ENCODE data around the gene ULK1. TPM values are rescaled to one million over a fixed set of nuclear protein-coding genes. Genes with fewer than 3 reads are reported as not detected.

The ULK1 gene
- total RNA-seq, 1 donor from 2014 or later = 11.2 TPM

GRCh38 chr12:131907379-131908091 is 13.1 kb downstream of the ULK1 start:
- DNase-seq (ENCODE audit: low read depth) = no peak

DNA sequence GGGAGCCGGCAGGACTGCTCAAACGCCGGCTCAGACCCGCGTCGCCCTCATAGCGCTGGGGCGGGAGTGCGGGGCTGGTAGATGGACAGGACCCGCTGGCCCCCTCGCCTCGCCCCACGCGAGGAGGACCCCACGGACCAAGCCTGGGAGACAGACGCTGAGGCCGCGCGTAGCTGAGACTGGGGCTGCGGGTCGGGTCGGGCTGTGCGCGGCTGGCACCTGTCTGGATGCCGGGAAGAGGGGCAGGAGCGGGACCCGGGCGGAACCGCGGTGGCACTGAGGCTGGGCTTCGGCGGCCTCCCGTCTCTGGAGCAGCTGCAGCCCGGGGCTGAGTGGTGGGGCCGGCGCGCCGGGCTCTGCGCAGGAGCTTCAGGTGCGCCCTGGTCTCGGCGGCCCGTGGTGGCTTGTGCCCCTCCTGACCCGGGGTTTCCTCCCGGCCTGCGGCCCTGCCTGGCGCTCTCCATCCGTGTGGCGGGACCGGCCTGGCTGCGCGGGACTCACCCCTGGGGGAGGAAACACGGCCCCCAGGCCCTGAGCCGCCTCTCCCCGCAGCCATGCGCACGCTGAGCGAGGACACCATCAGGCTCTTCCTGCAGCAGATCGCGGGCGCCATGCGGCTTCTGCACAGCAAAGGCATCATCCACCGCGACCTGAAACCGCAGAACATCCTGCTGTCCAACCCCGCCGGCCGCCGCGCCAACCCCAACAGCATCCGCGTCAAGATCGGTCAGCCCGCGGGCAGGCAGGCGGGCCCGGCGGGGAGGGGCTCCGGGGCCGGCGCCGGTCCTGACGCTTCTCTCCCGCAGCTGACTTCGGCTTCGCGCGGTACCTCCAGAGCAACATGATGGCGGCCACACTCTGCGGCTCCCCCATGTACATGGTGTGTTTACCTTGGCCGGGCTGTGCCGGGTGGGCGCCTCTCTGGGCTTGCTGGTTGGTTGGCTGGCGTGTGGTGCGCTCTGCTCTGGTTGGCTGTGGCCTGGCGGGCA is 14.0 kb downstream of the ULK1 start:
- DNase-seq (ENCODE audit: low read depth) = no peak

DNA sequence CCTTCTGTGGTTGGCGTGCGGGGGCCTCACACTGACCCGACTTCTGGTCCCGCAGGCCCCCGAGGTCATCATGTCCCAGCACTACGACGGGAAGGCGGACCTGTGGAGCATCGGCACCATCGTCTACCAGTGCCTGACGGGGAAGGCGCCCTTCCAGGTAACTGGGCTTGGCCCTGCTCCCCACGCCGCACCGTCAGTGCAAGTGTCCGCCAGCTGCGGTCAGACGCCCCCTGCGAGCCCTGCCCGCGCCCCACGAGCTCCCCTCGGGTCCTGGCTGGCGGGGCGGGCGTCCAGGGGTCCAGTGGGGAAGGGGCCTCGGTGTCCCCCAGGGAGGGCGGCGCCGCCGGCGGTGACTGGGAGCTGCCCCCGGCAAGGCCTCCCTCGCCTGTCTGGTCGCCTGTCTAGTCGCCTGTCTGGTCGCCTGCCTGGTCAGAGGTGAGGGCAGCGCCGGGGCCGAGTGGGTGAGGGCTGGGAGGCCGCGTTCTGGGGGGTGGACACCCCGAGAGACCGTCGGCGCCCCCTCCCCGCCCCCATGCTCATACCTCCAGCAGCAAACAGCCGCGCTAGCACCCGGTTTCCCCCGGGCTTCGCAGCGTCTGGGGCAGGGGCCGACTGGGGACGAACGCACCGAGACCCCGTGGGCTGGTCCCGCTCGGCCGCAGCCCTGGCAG is 14.8 kb downstream of the ULK1 start:
- DNase-seq (ENCODE audit: low read depth) = no peak

DNA sequence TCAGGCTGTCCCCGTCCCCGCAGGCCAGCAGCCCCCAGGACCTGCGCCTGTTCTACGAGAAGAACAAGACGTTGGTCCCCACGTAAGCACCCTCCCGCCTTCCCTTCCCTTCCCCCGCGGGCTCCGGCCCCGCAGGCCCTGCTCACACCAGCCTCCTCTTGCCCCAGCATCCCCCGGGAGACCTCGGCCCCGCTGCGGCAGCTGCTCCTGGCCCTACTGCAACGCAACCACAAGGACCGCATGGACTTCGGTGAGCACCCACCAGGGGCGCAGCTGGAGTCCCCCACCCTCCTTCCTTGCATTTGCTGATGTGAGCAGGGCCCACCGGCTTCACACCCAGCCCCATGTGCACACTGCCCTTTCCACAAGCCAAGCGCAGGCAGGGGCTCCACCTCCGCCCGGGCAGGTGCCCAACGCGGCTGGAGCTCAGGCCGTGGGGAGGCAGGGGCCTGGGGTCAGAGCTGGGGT is 15.4 kb downstream of the ULK1 start:
- DNase-seq (ENCODE audit: low read depth) = no peak

DNA sequence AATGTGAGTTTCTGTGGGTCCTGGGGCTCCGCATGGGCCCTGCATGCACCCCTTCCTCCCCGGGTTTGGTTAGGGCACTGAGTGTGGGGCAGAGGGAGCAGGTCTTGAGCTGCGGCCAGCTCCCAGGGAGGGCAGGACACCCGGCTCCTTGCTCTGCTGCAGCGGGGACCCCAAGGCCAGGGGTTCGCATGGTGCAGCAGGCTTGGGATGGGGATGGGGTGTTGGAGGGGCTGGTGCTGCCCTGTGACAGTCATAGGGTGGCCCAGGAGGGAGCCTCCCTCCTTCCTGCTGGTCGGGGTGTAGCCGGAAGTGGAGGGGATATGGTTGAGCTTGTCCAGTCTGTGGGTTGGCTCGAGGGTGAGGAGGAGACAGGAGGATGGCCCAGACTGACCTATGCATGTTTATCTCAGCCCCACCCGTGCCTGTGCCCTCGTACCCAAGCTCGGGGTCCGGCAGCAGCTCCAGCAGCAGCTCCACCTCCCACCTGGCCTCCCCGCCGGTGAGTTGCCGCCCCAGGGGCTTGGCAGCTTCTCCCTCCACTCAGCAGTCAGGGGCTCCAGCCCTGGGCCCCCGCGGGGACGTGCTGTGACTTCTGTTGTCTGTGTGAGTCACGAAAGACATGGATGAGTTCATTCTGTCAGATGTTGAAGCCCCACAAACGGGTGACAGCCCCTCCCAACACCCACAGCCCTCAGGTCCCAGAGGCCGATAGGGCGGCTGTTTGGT is 16.0 kb downstream of the ULK1 start:
- no peak for DNase-seq (ENCODE audit: low read depth)

DNA sequence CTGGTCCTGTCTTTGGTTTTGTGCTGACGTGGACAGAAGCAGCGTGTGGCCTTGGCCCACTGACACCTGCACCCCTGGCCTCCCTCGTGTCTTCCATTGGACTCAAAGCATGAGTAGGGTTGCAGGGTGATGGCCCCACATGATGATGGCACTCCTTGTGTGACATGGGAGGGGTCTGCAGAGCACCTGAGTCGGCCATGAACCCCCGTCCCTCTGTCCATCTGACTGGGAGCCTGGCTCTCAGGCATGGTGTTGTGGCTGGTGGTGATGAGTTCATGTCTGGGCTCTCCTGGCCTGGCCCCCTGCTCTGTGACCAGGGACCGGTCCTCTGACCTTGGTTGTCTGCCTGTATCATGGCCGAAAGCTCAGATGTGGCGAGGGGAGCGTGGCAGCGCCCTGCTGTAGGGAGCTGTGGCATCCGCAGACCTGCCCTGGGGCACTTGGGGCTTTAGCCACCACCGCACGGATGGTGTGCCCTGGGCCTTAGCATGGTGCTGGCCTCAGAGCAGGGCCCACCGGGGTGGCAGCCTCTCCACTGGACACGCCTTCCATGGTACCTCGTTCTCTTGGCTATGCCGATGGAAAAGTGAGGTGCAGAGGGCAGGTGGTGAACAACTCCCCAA is 16.7 kb downstream of the ULK1 start:
- DNase-seq (ENCODE audit: low read depth) = no peak

GRCh38 chr12:131911851-131912477 is 17.5 kb downstream of the ULK1 start:
- DNase-seq (ENCODE audit: low read depth) = no peak

DNA sequence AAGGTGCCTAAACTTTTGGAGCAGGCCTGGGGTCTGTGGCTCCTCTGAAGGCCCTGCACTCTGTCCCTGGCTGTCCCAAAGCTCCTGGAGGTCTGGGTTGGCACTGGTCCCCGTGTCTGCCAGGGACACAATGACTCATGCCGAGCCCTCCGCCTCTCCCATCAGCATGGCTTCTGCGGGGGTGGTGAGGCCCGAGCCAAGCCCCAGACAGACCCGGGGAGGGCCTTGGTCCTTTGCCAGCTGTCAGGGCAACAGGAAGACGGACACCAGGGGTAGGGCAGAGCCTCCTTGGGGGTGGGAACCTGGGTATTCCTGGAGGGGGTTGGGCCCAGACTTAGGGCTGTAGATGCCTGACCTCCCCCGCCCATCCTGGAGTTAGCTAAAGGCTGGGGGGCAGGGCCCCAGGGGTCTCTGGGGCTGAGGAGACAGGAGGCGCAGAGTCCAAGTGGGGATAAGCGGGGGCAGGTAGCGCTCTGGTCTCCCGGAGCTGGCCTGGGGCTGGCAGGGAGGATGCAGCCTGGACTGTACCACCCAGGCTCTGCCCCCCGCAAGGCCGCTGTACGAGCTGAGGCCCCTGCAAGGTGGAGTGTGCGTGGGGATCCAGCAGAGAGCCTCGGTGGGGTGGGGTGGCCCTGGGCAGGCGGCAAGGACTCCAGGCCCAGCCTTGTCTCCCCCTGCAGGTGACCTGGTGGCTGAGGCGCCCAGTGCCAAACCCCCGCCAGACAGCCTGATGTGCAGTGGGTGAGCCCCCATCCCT is 18.3 kb downstream of the ULK1 start:
- DNase-seq (ENCODE audit: low read depth) = peak; percentile 93

- DNase-seq (ENCODE audit: low read depth) = no peak
Measured at GRCh38 chr12:131913666-131914065, 19.2 kb downstream of the ULK1 start.

- DNase-seq (ENCODE audit: low read depth) = no peak
Measured at GRCh38 chr12:131914179-131914702, 19.8 kb downstream of the ULK1 start.

DNA sequence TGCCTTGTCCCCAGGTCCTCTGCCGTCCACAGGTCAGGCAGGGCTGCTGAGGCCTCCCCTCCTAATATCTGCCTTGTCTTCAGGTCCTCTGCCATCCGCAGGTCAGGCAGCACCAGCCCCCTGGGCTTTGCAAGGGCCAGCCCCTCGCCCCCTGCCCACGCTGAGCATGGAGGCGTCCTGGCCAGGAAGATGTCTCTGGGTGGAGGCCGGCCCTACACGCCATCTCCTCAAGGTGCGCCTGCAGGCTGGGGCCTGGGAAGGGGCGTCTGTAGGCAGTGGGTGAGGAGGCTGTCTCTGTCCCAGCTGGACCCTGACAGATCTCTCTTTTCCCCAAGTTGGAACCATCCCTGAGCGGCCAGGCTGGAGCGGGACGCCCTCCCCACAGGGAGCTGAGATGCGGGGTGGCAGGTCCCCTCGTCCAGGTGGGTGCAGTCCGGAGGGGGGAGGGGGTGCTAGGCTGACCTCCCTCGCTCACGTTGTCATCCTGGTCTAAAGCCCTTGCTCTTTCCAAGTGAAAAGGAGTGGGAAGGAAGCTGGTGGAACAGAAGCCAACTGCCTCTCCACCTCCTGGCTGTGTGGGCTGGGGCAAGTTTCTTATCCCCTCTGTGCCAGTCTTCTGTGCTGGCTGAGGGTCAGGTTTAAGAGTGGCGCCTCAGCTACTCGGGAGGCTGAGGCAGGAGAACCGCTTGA is 20.7 kb downstream of the ULK1 start:
- DNase-seq (ENCODE audit: low read depth) = no peak

GRCh38 chr12:131915823-131916222 is 21.4 kb downstream of the ULK1 start:
- DNase-seq (ENCODE audit: low read depth) = no peak

- DNase-seq (ENCODE audit: low read depth) = no peak
Measured at GRCh38 chr12:131916306-131917138, 22.1 kb downstream of the ULK1 start.

GRCh38 chr12:131917139-131917710 is 22.8 kb downstream of the ULK1 start:
- DNase-seq (ENCODE audit: low read depth) = no peak

DNA sequence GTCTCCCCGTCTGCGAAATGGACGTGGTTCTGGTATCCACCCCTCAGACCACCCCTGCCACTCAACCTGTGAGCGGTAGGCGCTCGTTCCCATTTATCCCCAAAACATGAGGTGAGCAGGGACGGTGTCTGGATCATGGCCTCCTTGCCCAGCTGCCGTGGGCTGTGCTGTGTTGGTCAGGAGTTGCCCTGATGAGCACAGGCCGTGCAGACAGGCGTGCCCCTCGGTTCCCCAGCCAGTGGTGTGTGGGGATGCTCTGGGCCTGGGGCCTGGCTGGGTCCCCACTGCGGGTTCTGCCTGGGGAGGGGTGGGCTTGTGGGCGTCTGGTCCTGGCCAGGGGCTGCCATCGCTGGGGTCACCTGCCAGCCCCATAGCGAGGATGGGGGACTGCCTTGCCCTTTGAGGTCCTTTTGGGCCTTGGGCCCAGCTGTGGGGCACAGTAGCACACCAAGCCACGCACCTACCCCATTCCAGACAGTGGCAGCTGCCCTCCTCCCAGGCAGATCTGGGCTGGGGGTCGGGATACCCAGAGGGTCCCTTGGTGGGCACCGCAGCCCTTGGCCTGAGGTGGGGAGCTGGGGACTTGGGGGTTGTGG is 23.4 kb downstream of the ULK1 start:
- no peak for DNase-seq (ENCODE audit: low read depth)

GRCh38 chr12:131918311-131919050 is 24.1 kb downstream of the ULK1 start:
- DNase-seq (ENCODE audit: low read depth) = no peak
